H9 (cell line): Measurements from ENCODE around the gene XCL2. TPM values are rescaled to one million over a fixed set of nuclear protein-coding genes. Genes with fewer than 3 reads are reported as not detected.

Experiments
- DNase-seq: peaks from one replicate; pipeline ENCODE4 v3.0.0-alpha.2; 2017
- H2AFZ ChIP-seq: one replicate; pipeline ENCODE4 v1.6.1; 2013; ENCODE audit warnings: mild to moderate bottlenecking, low read length, control low read depth, moderate library complexity
- H2AK5ac ChIP-seq: 2 replicates; pipeline ENCODE4 v1.6.1; 2013; ENCODE audit warnings: low read length, control low read depth, mixed read lengths; ENCODE audit not compliant: insufficient read length
- H2BK120ac ChIP-seq: one replicate; pipeline ENCODE4 v1.6.1; 2013; ENCODE audit warnings: low read depth, mild to moderate bottlenecking, low read length, control low read depth, inconsistent platforms; ENCODE audit not compliant: poor library complexity, severe bottlenecking
- H2BK12ac ChIP-seq: 2 replicates; pipeline ENCODE4 v1.6.1; 2013; ENCODE audit warnings: low read length, control low read depth, mixed read lengths, low read depth; ENCODE audit not compliant: insufficient read length
- H2BK15ac ChIP-seq: 2 replicates; pipeline ENCODE4 v1.6.1; 2013; ENCODE audit warnings: low read depth, low read length, control low read depth
- H2BK20ac ChIP-seq: one replicate; pipeline ENCODE4 v1.6.1; 2013; ENCODE audit warnings: low read depth, mild to moderate bottlenecking, low read length, control low read depth, inconsistent platforms; ENCODE audit not compliant: poor library complexity, severe bottlenecking
- H2BK5ac ChIP-seq: 2 replicates; pipeline ENCODE4 v1.6.1; 2013; ENCODE audit warnings: low read length, control low read depth, mixed read lengths; ENCODE audit not compliant: insufficient read length
- H3K14ac ChIP-seq: 2 replicates; pipeline ENCODE4 v1.6.1; 2013; ENCODE audit warnings: low read length, control low read depth; ENCODE audit not compliant: insufficient read depth
- H3K18ac ChIP-seq: 2 replicates; pipeline ENCODE4 v1.6.1; 2013; ENCODE audit warnings: low read depth, mild to moderate bottlenecking, mixed read lengths, low read length, control low read depth; ENCODE audit not compliant: insufficient read length
- H3K23ac ChIP-seq: 2 replicates; pipeline ENCODE4 v1.6.1; 2013; ENCODE audit warnings: low read length, control low read depth, mixed read lengths, low read depth; ENCODE audit not compliant: insufficient read length
- H3K23me2 ChIP-seq: 2 replicates; pipeline ENCODE4 v1.6.1; 2013; ENCODE audit warnings: low read depth, mild to moderate bottlenecking, mixed read lengths, low read length, control low read depth; ENCODE audit not compliant: insufficient read length, poor library complexity, severe bottlenecking
- H3K27ac ChIP-seq: 2 replicates; pipeline ENCODE4 v1.5.1; 2013; ENCODE audit warnings: low read length, control low read depth, mixed read lengths, low read depth; ENCODE audit not compliant: insufficient read length
- H3K27me3 ChIP-seq: 2 replicates; pipeline ENCODE4 v1.6.1; 2013; ENCODE audit warnings: low read length, control low read depth, inconsistent platforms; ENCODE audit not compliant: insufficient read depth
- H3K4ac ChIP-seq: 2 replicates; pipeline ENCODE4 v1.6.1; 2013; ENCODE audit warnings: low read depth, mild to moderate bottlenecking, control low read depth, inconsistent platforms, low read length, moderate library complexity
- H3K4me1 ChIP-seq: 2 replicates; pipeline ENCODE4 v1.6.1; 2013; ENCODE audit warnings: low read length, control low read depth, inconsistent platforms; ENCODE audit not compliant: insufficient read depth
- H3K4me2 ChIP-seq: 2 replicates; pipeline ENCODE4 v1.6.1; 2013; ENCODE audit warnings: low read length, control low read depth, mixed read lengths; ENCODE audit not compliant: insufficient read length, insufficient read depth
- H3K56ac ChIP-seq: 2 replicates; pipeline ENCODE4 v1.6.1; 2013; ENCODE audit warnings: low read depth, mild to moderate bottlenecking, mixed read lengths, low read length, control low read depth; ENCODE audit not compliant: insufficient read length
- H3K79me1 ChIP-seq: 2 replicates; pipeline ENCODE4 v1.6.1; 2013; ENCODE audit warnings: low read depth, mild to moderate bottlenecking, moderate library complexity, low read length, control low read depth, inconsistent platforms; ENCODE audit not compliant: insufficient read depth, poor library complexity, severe bottlenecking
- H3K79me2 ChIP-seq: 2 replicates; pipeline ENCODE4 v1.6.1; 2013; ENCODE audit warnings: low read length, control low read depth, inconsistent platforms; ENCODE audit not compliant: insufficient read depth
- H3K9ac ChIP-seq: 2 replicates; pipeline ENCODE4 v1.6.1; 2013; ENCODE audit warnings: low read length, control low read depth, mixed read lengths; ENCODE audit not compliant: insufficient read length; ENCODE audit errors: extremely low read depth
- H3K9me3 ChIP-seq: one replicate; pipeline ENCODE4 v1.6.1; 2013; ENCODE audit warnings: low read depth, low read length, inconsistent platforms; ENCODE audit not compliant: control insufficient read depth
- H3T11ph ChIP-seq: one replicate; pipeline ENCODE4 v1.6.1; 2013; ENCODE audit warnings: mild to moderate bottlenecking, low read length, control low read depth, inconsistent platforms
- H4K20me1 ChIP-seq: one replicate; pipeline ENCODE4 v1.6.1; 2013; ENCODE audit not compliant: control insufficient read depth, insufficient read length, insufficient read depth
- H4K5ac ChIP-seq: 2 replicates; pipeline ENCODE4 v1.6.1; 2013; ENCODE audit warnings: low read depth, mild to moderate bottlenecking, mixed read lengths, low read length, control low read depth; ENCODE audit not compliant: insufficient read length
- H4K8ac ChIP-seq: replicated peaks from 2 replicates; pipeline ENCODE4 v1.6.1; 2013; ENCODE audit warnings: low read length, control low read depth, mixed read lengths, low read depth; ENCODE audit not compliant: insufficient read length
- H4K91ac ChIP-seq: 2 replicates; pipeline ENCODE4 v1.6.1; 2013; ENCODE audit warnings: low read depth, mild to moderate bottlenecking, moderate library complexity, mixed read lengths, low read length, control low read depth; ENCODE audit not compliant: insufficient read length
- H3K27ac Mint-ChIP-seq, 3 experiments: 2 replicates in 2 of 3; 3 replicates in 1 of 3; pipeline ENCODE4 v1.8.0; 2020 to 2021; ENCODE audit warnings: mixed read lengths in 3 of 3, mild to moderate bottlenecking in 1 of 3, moderate library complexity in 1 of 3
- H3K27me3 Mint-ChIP-seq: 2 replicates; pipeline ENCODE4 v1.8.0; 2021; ENCODE audit warnings: low read depth, mild to moderate bottlenecking, moderate library complexity, mixed read lengths
- H3K36me3 Mint-ChIP-seq, 3 experiments: 2 replicates in 2 of 3; 3 replicates in 1 of 3; pipeline ENCODE4 v1.8.0; 2020 to 2021; ENCODE audit warnings: low read depth in 3 of 3, mixed read lengths in 3 of 3; ENCODE audit not compliant: insufficient read depth in 1 of 3
- H3K4me1 Mint-ChIP-seq, 2 experiments: 2 replicates each; pipeline ENCODE4 v1.8.0; 2020; ENCODE audit warnings: mixed read lengths in 2 of 2
- H3K4me3 Mint-ChIP-seq, 2 experiments: 2 replicates in 1 of 2; 3 replicates in 1 of 2; pipeline ENCODE4 v1.8.0; 2020 to 2021; ENCODE audit warnings: mild to moderate bottlenecking in 2 of 2, mixed read lengths in 2 of 2, moderate library complexity in 1 of 2
- H3K9me3 Mint-ChIP-seq, 2 experiments: 2 replicates in 1 of 2; 3 replicates in 1 of 2; pipeline ENCODE4 v1.8.0; 2020; ENCODE audit warnings: mild to moderate bottlenecking in 2 of 2, mixed read lengths in 2 of 2, moderate library complexity in 1 of 2
- WGBS: extraction: QIAGEN DNeasy Blood & Tissue Kit; methylation state at CpG from one replicate; pipeline ENCODE4 v1.1.7; 2013; ENCODE audit warnings: missing lambda C conversion rate, low lambda C conversion rate, mixed read lengths; ENCODE audit not compliant: insufficient read length; ENCODE audit errors: extremely low coverage; 5-methylcytosine and 5-hydroxymethylcytosine counted together
- total RNA-seq: library from RNA; stranded (reverse); gene quantifications from 2 replicates; pipeline ENCODE4 v1.2.1, GENCODE V29; 2021
- TF ChIP-seq, protein P1 (sequence below): fragments of 200-600 bp; sonication (generic); conservative IDR thresholded peaks from 3 replicates; pipeline ENCODE4 v1.8.0; 2021; ENCODE audit warnings: antibody characterized with exemption, mild to moderate bottlenecking

Gene XCL2
- total RNA-seq, 1 experiment from 2014 or later, result not detected

DNA sequence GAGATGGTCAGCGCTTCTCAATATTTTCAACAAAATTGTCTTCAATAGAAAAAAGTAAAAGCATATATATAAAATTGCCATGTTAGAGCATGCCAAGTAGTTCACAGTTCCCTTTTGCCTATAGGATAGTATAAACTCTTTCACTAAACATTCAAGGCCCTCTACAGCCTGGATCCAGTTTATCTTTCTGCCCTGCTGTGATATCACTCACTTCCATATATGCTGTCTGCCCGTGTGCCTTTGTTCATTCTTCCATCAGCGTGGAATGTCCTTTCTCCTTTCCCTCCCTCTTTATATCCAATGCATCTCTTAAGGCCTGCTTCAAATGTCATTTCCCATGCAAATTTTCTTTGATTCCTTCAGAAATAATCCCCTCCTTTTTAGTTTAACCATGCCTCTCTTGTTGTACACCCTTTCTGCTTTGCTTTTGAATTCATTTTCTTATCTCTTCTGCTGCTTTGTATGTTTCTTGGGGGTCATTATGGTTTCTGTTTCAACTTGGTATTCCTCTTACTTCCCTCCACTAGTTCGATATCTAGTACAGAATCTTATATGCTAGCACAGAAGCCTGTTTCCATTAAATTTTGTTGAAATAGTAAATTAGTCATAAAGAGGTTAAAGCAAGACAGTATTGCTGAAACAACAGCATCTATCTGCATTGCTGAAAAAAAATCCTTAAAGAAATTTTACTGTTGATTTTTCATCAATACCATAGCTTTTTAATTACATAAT is 44.7 kb downstream of the XCL2 start:
- Histone ChIP-seq H3K79me1 (no peaks in the 10 kb centered on the region), H2BK15ac (no peak overlapping the region), H3K79me2 (no peaks in the 10 kb centered on the region), H4K5ac (no peak overlapping the region), H3K4me1 (no peaks in the 10 kb centered on the region), H2BK12ac (no peak overlapping the region), H3K4ac (no peak overlapping the region), H3K27me3 (no peaks in the 10 kb centered on the region), H4K20me1 (no peaks in the 10 kb centered on the region), H2AK5ac (no peak overlapping the region), H3K23me2 (no peaks in the 10 kb centered on the region), H4K8ac (no peak overlapping the region), H2AFZ (no peak overlapping the region), H3K23ac (no peak overlapping the region), H3K18ac (no peak overlapping the region), H2BK5ac (no peak overlapping the region), H2BK20ac (no peak overlapping the region), H3K27ac (no peak overlapping the region), H3K56ac (no peak overlapping the region), H3K9ac (no peak overlapping the region), H3K9me3 (no peaks in the 10 kb centered on the region), H3K14ac (no peak overlapping the region), H3K4me2 (no peak overlapping the region), H4K91ac (no peak overlapping the region), H3T11ph (no peak overlapping the region), H2BK120ac (no peak overlapping the region)
- peaks cover 7 to 11% of the 10 kb centered on the region in 2 experiments for H3K4me1 Mint-ChIP-seq
- no CpG with 5 or more reads among the region's 4 CpGs for WGBS
- H3K36me3 Mint-ChIP-seq, result no peaks in the 10 kb centered on the region
- H3K27ac Mint-ChIP-seq, result no peak overlapping the region
- H3K9me3 Mint-ChIP-seq, result no peaks in the 10 kb centered on the region
- H3K27me3 Mint-ChIP-seq, result no peaks in the 10 kb centered on the region; the same call in 1 of the 2 replicates
- no peak overlapping the region for H3K4me3 Mint-ChIP-seq
- TF ChIP-seq, protein P1, sequence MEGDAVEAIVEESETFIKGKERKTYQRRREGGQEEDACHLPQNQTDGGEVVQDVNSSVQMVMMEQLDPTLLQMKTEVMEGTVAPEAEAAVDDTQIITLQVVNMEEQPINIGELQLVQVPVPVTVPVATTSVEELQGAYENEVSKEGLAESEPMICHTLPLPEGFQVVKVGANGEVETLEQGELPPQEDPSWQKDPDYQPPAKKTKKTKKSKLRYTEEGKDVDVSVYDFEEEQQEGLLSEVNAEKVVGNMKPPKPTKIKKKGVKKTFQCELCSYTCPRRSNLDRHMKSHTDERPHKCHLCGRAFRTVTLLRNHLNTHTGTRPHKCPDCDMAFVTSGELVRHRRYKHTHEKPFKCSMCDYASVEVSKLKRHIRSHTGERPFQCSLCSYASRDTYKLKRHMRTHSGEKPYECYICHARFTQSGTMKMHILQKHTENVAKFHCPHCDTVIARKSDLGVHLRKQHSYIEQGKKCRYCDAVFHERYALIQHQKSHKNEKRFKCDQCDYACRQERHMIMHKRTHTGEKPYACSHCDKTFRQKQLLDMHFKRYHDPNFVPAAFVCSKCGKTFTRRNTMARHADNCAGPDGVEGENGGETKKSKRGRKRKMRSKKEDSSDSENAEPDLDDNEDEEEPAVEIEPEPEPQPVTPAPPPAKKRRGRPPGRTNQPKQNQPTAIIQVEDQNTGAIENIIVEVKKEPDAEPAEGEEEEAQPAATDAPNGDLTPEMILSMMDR, result no peak
- DNase-seq, result no peak
